Measurements from ENCODE around the gene ANKFN1.
"Not testable (repeated sequence)": the region's sequence is repeated elsewhere in the genome, so short reads cannot be mapped to it uniquely, and the experiment has no call there.

ANKFN1 gene

DNA sequence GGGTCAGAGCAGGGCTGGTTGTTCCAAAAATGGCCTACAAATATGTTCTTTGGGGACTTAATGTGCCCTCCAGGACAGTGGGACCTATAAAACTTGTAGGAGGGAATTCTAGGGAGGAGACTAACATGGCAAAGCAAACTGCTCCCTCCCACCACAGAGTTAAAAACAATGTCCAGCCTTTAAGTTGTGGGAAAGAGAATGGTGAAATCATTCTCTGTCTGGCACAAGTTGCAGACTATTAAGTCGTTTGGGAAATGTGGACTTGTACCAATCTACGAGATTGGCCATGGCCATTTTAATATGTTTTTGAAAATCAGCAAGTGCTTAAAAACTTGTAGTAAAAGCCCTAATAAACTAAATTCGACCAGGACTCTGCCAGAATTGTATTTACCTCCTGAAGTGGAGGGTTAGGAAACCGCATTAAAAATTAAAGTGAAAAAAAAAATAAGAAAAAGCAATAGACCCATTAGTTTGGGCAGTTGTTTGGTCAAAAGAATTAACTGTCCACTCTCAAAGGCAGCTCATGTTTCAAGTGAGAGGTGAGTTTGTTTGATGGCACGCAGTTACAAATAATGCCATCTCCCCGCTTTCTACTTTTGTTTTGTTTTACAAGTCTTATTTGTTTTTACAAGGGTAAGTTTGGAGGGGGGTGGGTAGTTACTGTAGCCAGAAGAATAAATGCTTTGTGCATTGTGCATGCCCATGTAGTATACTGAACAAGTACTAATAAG, 32.4 kb downstream of the ANKFN1 start:
- DNase-seq: no peak

DNA sequence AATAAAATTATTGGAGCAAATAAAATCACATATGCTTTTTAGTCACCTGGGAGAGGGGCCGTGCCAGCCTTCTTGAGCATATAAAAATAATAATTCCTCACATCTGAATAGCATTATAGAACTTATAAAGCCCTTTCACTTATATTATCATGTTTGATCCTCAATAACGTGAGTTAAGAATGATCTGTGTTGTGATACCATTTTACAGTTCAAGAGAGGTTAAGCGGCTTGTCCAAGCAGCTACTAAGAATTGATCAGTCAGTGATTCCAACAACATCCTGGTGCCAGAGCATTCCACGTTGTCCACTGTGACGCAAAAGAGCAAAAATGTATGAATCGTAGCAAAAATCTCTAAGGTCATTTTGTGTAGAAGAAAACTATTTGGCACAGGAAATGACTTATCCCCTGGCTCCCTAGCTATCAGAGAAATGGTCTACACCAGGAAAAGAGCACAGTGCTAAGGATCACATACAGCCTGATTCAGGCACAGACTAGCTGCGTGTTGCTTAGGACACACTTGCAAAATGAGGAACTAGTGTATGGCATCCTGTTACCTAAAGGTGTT, 33.0 kb downstream of the ANKFN1 start:
- no peak for DNase-seq

DNA sequence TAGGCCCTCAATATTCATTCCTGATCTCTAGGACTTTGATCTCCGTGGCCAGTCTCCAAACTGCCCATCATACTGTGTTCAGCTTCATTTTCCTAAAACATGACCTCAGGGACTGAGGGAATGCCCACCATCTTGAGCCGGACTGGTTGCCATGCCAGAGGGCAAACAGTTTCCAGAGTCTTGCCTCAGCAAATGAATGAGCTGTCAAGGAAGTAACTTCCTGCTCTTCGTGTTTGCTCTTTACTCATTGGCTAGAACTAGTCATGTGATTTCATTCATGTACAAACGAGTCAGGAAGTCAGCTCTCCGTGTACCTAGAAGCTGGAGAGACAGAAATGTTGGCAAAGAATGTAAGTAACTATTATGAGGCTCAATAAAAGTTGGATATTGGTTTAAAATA, 50.2 kb downstream of the ANKFN1 start:
- DNase-seq: no peak

DNA sequence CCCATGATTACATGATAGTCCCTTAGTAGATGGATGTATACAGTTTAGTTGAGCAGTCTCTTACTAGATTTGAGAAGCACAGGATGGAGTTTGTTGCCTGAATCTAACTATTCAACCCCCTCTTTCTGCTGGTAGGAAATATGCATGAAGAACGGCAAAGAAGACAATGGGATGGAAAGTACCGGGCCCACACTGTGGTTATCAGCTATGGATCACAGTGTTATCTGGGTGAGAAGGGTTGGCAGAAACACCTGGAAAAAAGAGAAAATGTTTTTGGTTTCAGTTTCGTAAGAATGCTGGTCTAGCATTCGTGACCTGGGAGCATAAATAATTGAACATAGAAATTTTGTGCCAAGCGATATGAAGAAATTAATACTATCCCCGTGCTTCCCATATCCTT, 53.1 kb downstream of the ANKFN1 start:
- no peak for DNase-seq

DNA sequence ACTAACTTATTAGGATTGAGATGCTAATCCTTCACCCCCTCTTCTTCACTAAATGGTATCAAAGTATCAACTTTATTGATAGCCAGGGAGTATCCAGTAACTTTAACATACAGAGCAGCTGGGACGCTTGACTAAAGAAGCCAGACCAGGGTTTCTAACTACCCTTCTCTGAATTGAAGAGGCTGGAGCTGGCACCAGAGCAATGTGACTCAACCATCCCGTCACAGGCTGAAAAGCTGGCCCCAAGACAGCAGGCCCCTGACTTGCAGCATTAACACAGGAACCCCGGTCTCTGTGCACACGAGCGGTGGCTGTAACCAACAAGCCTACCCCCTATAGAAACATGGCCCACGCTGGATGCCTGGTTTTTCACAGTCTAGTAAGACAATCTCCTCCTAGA, 59.8 kb downstream of the ANKFN1 start:
- no peak for DNase-seq

DNA sequence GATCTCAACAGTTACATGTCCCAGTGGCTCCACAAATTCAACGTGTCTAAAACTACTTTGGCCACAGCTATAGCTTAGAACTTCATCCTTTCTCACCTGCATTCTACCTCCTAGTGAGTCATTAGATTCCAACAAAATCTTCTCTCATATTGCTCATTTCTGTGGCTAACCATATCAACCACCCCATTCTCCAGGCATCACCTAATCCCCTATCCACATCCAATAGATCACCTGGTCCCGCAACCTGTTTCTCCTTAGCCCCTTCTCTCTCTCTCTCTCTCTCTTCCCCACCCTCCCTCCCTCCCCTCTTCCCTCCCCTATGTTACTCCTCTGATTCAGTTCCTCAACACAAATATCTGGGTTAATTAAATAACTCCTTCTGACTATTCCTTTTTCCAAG, 64.6 kb downstream of the ANKFN1 start:
- DNase-seq: no peak

DNA sequence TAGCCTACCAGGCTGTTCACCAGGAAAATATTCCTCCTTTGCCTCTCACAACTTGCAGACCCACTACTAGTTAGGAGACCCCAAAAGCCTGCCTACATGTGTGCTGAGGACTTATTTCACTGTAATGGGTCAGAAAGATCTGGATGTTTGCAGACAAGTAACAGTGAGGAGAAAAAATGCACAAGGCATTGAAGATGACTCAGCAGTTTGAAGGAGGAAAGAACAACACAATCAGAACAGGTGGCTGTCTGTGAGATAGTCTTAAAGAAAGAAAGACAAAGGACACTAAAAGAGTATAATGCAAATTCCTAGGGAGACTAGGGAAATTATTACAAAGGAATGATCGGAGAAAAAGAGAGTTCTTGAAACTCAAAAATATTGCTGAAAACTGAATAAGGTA, 69.0 kb downstream of the ANKFN1 start:
- DNase-seq: no peak

DNA sequence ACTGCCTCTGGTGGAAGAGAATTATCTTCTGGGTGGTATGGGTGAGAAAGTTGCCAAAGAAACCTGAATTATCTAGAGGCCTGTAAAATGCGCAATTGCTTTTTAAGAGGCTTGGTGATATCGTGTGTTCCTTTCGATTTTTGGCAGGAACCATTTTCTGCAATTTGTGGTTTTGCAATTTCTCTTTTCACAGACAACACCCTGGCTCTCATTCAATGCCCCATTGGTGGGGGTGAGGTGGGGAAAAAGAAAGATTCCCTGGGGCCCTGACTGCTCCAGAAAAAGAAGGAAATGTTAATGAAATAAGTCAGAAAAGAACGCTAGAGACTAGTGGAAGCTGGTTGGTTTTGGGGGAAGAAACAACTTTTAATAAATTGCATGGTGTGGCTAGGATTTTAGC, 77.4 kb downstream of the ANKFN1 start:
- DNase-seq: no peak

DNA sequence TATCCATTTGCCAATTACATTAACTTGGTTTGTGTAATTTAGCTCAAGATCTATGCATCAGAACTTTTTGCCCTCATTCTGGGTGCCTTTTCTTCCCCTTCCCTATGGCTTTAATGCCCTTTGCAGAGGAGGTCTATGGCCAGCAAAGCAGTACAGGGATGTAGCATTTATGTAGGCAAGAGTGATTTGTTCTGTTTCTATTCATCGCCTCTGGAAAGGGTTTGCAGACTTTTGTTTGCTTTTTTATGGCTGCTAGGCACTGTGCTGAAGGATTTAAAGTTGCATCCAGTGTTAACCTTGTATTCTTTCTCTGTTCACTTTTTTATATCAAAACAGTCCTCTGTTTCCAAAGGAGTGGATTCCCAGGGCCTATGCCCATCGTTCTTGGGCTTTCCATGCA, 78.0 kb downstream of the ANKFN1 start:
- no peak for DNase-seq

DNA sequence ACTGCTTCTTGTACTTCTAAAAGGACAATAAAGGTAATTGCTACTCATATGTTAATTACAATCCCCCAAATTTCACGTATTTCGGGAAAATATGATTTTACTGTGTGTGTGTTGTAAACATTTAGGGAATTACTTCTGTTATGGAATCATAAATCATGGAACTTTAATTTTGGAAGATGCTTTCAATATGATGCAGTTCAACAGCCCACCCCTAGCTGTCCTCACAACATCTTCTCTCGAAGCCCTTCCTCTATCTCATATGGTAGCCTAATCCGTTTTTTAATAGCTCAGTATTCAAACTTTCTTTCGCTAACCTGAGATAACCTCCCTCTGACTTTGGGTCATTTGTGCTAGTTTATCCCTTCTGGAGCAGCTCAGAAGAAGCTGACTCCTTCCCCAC, 78.4 kb downstream of the ANKFN1 start:
- no peak for DNase-seq

DNA sequence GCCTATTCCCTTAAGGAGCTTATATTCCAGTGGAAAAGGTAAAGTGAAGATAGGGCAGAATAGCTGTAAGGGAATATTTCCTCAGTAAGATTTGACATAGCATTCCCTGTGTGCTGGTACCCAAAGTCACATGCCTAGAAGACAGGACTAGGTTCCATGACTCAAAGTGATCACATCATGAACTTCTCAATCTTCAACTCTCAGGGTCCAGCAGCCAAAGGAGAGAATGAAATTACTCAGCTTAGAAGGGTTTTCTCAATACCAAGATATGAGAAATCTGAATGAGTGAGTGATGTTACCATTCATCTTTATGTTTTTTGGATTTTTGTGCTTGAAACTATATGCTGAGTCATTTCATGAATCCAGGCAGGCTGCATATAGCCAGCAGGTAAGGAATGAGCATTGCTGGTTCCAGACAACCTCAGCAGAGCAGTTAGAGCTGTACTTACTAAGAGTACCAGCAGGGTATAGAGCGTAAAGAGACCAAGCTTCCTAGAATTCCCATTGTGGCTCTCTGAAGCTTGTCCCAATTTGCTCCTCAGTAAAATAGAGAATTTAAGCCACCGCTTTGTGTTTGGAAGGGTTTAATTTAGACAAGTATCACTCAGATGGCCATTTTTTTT, 91.1 kb downstream of the ANKFN1 start:
- no peak for DNase-seq

DNA sequence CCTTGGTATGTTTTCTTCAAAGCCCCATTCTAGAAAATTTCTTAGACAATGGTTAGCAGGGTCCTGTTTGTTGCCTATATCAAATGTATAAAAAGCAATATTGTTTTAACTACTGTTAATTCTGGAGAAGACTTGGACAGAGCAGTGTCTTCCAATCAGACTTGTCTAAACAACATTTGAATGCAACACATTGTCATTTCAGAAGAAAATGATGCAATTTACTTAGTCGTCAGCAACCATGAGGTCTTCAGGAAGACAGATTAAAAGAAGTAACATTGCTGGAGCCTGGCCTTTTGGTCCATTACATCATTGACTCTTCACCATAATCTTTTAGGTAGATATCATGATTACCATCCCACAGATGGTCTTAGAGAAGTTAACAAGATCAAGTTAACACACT, 94.5 kb downstream of the ANKFN1 start:
- no peak for DNase-seq

DNA sequence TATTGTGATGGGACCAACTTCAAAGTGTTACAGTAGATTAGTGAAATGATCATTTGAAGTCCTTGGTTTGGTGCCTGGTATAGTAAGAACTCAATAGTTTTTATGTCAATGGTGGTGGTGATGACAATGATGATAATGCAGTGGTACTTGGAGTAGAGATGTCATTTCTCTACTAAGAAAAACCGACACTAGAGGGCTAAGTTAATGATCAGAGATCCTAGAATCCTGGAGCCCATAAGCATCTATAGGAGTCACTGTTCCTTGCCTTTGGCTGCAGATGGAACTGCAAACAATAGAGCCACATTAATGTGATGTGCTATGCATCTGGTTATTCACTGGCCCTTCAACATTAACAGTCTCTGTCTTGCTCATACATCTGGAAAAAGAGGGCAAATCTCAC, 103.8 kb downstream of the ANKFN1 start:
- no peak for DNase-seq

DNA sequence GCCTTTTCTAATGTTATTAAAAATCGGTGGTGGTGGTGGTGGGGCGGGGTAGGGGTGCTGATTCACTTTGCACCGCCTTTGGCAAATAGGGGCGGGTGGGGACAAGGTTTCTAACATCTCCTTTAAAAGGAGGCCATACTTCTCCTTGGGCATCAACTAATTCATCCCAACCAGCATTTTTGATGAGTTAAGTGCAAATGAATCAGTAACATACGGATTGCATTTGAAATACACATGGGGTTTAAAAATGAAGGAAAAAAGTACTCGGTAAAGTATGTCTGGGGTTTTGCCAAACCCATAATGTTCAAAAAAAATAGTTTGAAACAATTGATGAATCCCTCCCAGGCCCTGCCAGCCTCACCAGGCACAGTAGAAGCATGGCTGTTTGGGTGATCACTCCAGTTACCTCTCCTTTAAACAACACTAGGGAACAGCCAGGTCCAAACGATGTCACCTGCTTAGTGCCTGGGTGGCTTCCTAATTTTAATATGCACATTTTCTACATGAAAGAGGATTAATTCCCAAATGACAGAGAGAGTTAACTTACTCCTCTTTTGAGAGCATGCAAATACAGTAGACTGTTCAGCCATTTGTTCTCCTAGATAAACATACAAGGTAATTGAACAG, 107.2 kb downstream of the ANKFN1 start:
- no peak for DNase-seq

DNA sequence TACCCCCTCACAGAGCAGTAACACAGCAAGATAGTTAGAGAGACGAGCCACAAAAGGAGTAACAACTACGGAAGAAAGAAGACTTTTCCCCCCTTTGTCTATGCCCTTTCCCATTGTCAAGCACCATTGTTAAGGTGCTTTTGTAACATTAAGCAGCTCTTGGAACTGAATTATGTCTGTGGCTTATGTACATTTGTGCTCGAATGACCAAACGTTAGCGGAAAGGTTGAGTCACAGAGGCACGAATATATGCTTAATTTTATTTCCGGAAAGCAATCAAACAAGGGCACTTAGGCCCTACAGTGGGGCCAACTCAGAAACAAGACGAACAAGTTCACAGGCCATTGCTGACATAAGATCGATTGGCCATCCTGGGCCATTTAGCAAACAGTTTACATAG, 109.5 kb downstream of the ANKFN1 start:
- DNase-seq: no peak

DNA sequence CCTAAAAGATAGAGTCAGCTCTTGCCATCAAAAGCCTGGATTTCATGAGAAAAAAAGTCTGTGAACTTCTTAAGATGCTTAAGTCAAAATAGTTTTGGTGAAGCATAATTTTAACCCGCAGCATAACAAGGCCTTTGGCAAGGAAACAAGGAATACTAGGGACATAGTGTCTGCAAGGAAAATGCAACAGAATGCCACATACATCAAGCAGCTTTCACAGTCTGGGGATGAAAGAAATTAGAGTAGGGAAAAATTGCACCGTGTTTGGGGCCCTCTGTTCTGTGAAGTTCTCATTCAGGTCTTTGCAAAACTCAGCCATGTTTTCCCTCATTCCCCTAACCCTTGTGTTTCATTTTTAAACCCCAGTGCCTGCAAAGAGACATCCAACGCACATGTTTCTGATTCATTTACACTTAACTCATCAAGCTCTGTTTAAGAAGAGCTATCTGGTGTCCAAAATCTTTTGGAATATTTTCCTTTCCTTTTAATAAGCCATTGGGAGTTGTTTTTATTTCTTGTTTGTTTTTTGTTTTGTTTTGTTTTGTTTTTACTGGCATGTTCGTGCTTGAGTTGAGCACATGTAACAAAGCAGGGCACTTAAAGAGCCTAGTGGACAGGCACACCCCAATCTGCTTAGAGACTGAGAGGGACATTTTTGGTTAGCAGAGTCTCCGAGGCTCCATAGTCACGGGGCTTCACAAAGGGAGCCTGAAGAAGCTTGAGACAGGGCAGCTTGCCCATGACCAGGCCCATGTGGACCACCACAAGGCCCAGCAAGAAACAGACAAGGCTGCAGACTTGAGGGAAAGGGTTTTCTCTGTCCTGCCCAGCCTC, 116.5 kb downstream of the ANKFN1 start:
- DNase-seq: no peak

DNA sequence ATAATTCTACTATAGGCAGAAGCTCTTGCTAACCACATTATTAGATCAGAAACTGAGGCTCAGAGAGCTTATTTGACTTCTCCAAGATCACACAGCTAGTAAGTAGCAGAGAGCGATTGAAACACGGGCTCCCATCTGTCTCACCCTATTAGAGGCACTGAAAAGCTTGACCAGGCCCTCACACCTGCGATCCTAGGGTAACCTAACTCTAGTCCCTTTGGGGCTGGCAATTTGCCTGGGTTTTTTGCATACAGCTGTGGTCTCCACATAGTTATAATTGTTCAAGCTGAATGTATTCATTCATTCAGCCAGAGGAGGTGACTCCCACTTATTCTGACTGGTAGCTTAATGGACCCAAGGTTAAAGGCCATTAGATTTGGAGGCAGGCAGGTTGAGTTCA, 121.2 kb downstream of the ANKFN1 start:
- DNase-seq: no peak

DNA sequence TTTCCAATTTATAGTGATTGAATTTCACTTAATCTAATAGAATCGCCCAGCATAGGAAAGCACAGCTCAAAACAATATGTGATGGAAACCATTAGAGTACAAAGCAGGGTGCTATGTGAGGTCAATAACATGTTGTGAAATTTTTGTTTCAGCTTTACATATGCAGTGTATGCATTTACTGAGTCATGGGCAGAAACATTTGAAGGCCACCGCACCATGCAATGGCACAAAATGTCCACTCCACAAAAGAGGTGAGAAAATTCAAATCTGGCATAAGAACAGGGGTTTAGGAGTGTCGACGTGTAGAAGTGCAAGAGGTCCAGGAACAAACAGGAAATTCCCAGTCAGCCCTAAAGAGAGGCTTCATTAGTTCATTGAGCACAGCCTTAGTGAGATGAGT, 131.2 kb downstream of the ANKFN1 start:
- no peak for DNase-seq

DNA sequence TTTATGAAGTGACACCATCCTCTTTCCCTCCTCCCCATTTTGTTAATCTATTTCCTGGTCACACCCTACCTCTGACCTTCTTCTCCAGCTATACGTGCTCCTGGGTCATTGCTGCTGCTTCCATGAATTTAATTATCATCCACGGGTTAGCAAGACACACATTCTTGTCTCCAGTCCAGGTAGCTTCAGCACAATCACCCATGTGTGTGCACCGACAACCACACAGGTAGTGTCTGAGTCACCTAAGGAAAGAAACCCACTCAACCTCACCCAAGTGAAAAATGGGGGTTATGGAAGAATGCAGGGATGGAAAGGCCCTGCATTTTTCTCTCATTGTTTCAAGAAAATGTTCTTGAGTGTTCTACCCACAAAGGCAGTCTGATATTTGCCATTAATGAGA, 135.5 kb downstream of the ANKFN1 start:
- DNase-seq: not testable (repeated sequence)

DNA sequence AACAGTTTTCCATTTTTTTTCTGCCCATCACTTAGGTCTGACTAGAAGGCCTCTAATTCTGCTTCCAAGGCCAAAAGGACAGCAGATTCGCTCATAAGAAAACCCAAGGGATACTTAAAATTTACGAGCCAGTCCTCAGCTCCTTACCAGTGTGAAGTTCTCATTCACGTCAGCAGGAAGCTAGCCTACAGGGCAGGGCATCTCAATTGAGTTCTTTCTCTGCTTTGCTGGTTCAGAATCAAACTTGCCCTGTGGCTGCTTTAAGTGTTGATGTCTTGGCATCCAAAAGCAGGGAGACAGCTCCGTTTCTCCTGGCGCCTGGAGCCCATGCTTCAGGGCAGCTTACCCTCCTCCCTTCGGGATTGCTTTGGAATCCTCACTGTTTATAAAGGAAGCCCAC, 136.0 kb downstream of the ANKFN1 start:
- no peak for DNase-seq

DNA sequence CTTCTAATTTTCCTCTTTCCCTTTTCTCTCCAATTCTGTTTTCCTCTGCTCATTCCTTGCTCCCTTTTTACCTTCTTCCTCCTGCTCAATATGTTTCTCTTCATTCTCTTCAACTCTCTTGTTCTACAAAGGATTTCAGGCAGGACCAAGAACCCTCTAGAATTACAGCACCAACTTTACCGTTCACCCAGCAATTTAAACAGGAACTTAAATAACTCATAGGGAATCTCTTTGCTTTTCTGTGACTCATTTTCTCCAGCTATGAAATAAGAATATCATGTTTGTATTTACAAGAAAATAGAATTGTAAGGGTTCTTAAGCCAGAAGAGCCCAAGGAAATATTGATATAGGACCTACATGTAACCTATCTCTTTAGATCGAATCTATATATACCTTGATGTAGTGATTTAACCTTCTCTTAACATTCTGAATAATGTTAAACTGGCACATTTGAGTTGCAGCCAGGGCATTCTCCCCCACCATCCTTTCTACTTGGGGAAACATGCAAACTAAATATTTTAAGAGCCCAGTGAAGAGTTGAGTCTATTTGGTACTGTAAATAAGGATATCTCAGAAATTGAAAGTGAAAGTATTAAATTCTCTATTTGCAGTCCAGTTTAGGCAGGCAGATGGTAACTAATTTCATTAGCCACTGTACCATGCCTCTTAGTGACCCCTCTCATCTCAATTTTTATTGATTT, 137.0 kb downstream of the ANKFN1 start:
- DNase-seq: no peak

DNA sequence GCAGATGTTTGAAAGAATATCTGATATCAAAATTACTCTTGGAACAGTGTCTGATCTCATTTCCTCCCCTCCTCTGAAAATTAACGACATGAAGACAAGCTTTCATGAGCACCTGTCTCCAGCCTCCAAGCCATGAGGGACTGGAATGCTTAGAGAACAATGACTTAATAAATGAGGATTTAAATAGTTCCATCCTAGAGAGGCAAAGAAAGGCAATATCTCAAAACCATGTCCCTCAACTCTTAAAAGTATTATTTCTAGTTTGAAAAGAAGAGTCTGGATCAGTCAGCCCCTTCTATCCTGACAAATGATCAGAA, 137.5 kb downstream of the ANKFN1 start:
- no peak for DNase-seq
